GM10847 (cell line): ENCODE measurements around the gene CPSF4.
A peak's percentile ranks its signal among the peaks of the same experiment; 100 is the strongest.

ENCODE experiments used
- POLR2A ChIP-seq: IDR thresholded peaks from 2 replicates; pipeline ENCODE4 v1.6.1; 2011; ENCODE audit not compliant: insufficient read length; ENCODE audit errors: extremely low read depth

CPSF4 gene

GRCh38 chr7:99438573-99439480 lies at the start of gene CPSF4, which contains the start of gene PTCD1:
TSS of gene CPSF4 (plus strand) at chr7:99438943. CDS start at chr7:99439083, 140 bp downstream.
TSS of gene PTCD1 (minus strand) at chr7:99438798. CDS start at chr7:99435242, 3,556 bp downstream.
- TF ChIP-seq POLR2A = peak; percentile 85

- TF ChIP-seq POLR2A = no peak
Observed at GRCh38 chr7:99389772-99390171, 49.0 kb upstream of the CPSF4 start.

- TF ChIP-seq POLR2A = no peak
Observed at GRCh38 chr7:99390941-99391602, 47.7 kb upstream of the CPSF4 start.

GRCh38 chr7:99392046-99392445 lies 46.7 kb upstream of the CPSF4 start:
- no peak for TF ChIP-seq POLR2A

- peak; percentile 13 for TF ChIP-seq POLR2A
Observed at GRCh38 chr7:99392659-99393354, 45.9 kb upstream of the CPSF4 start.

GRCh38 chr7:99393355-99394187 lies 45.2 kb upstream of the CPSF4 start:
- no peak for TF ChIP-seq POLR2A

GRCh38 chr7:99394188-99394502 lies 44.6 kb upstream of the CPSF4 start:
- TF ChIP-seq POLR2A = no peak

- no peak for TF ChIP-seq POLR2A
Observed at GRCh38 chr7:99395616-99396327, 43.0 kb upstream of the CPSF4 start.

- no peak for TF ChIP-seq POLR2A
Observed at GRCh38 chr7:99396418-99397296, 42.1 kb upstream of the CPSF4 start.

GRCh38 chr7:99397297-99397983 lies 41.3 kb upstream of the CPSF4 start:
- no peak for TF ChIP-seq POLR2A

- TF ChIP-seq POLR2A = no peak
Observed at GRCh38 chr7:99398891-99399445, 39.8 kb upstream of the CPSF4 start.

- TF ChIP-seq POLR2A = no peak
Observed at GRCh38 chr7:99399597-99399996, 39.1 kb upstream of the CPSF4 start.
